OCI-LY3 (cell line): ENCODE data around the gene RTN4IP1.

Experiments
- CTCF ChIP-seq: fragments of 200-600, 300-600 bp; sonication (generic); IDR thresholded peaks from 2 replicates; pipeline ENCODE4 v1.5.1; 2014; ENCODE audit warnings: antibody characterized with exemption, low read length, low read depth
- EZH2phosphoT487 ChIP-seq: fragments of 200-600 bp; shearing (Covaris generic); IDR thresholded peaks from 2 replicates; pipeline ENCODE4 v1.6.1; 2018; ENCODE audit warnings: antibody characterized with exemption, mixed run types, low read depth

- TF ChIP-seq CTCF (no peak), EZH2phosphoT487 (no peak)
Observed at GRCh38 chr6:106525882-106526275, 103.4 kb downstream of the RTN4IP1 start.
